ENCODE results near the gene PACS1.
A peak's percentile ranks its signal among the peaks of the same experiment; 100 is the strongest.
"Not testable (repeated sequence)": the region's sequence is repeated elsewhere in the genome, so short reads cannot be mapped to it uniquely, and the experiment has no call there.

PACS1 gene

GRCh38 chr11:66076561-66076960, 6.5 kb downstream of the PACS1 start:
- no peak for DNase-seq

GRCh38 chr11:66077927-66078326, 7.9 kb downstream of the PACS1 start:
- no peak for DNase-seq

GRCh38 chr11:66078949-66079348, 8.9 kb downstream of the PACS1 start:
- not testable (repeated sequence) for DNase-seq

GRCh38 chr11:66080055-66080817, 10.2 kb downstream of the PACS1 start:
- no peak for DNase-seq

GRCh38 chr11:66081505-66081904, 11.4 kb downstream of the PACS1 start:
- DNase-seq = peak; percentile 77

GRCh38 chr11:66082946-66083698, 13.1 kb downstream of the PACS1 start:
- peak; percentile 76 for DNase-seq

GRCh38 chr11:66083767-66084166, 13.7 kb downstream of the PACS1 start:
- no peak for DNase-seq

GRCh38 chr11:66084821-66085475, 14.9 kb downstream of the PACS1 start:
- no peak for DNase-seq

- DNase-seq = no peak
Observed at GRCh38 chr11:66087148-66087908, 17.3 kb downstream of the PACS1 start.

- DNase-seq = no peak
Observed at GRCh38 chr11:66089067-66089466, 19.0 kb downstream of the PACS1 start.

GRCh38 chr11:66090288-66090687, 20.2 kb downstream of the PACS1 start:
- no peak for DNase-seq

- DNase-seq = not testable (repeated sequence)
Observed at GRCh38 chr11:66092125-66092524, 22.1 kb downstream of the PACS1 start.

GRCh38 chr11:66099746-66100145, 29.7 kb downstream of the PACS1 start:
- DNase-seq = not testable (repeated sequence)

- peak; percentile 39 for DNase-seq
Observed at GRCh38 chr11:66100272-66101065, 30.4 kb downstream of the PACS1 start.

GRCh38 chr11:66101066-66101464, 31.0 kb downstream of the PACS1 start:
- no peak for DNase-seq

- no peak for DNase-seq
Observed at GRCh38 chr11:66104057-66104638, 34.1 kb downstream of the PACS1 start.

GRCh38 chr11:66106786-66107599, 36.9 kb downstream of the PACS1 start:
- DNase-seq = peak; percentile 7

GRCh38 chr11:66107600-66108510, 37.8 kb downstream of the PACS1 start:
- no peak for DNase-seq

- DNase-seq = no peak
Observed at GRCh38 chr11:66109294-66109693, 39.2 kb downstream of the PACS1 start.

GRCh38 chr11:66111158-66111557, 41.1 kb downstream of the PACS1 start:
- DNase-seq = no peak

All from NCI-H510A treated with DMSO at 0.1 percent for 48 hours (cell line).